H1 (cell line): ENCODE results near the gene LYSET. TPM values are rescaled to one million over a fixed set of nuclear protein-coding genes. Genes with fewer than 3 reads are reported as not detected.

Experiments used
- CTCF ChIA-PET: fragments of 300-600 bp; sonication (Branson Sonifier 250); formaldehyde crosslinking; loops from one replicate; lab custom pipeline; 2021; ENCODE audit not compliant: partially characterized antibody; lab: Charles Lee
- POLR2A ChIA-PET: fragments of 300-600 bp; sonication (Branson Sonifier 250); formaldehyde crosslinking; loops from one replicate; lab custom pipeline; 2021; ENCODE audit warnings: inconsistent platforms; ENCODE audit not compliant: partially characterized antibody; lab: Charles Lee
- DNase-seq, 2 experiments: peaks; one replicate each; pipeline versions ENCODE4 v3.0.0 to v3.0.0-alpha.2; 2010 to 2022; ENCODE audit warnings: low spot score in 2 of 2, low read depth in 1 of 2, mixed read lengths in 1 of 2
- FAIRE-seq: peaks from 2 replicates; lab custom pipeline; 2011; peaks lifted over from hg19 to GRCh38; lab: Jason Lieb, UNC
- H2AFZ ChIP-seq: 2 replicates; pipeline ENCODE4 v1.8.1; 2012; ENCODE audit warnings: low read length, inconsistent platforms
- H2AK5ac ChIP-seq: 2 replicates; pipeline ENCODE4 v1.6.1; 2013; ENCODE audit warnings: low read depth, low read length
- H2BK120ac ChIP-seq: replicated peaks from 2 replicates; pipeline ENCODE3; 2013; ENCODE audit warnings: low read depth, low read length, inconsistent platforms
- H2BK12ac ChIP-seq: 2 replicates; pipeline ENCODE4 v1.6.1; 2013; ENCODE audit warnings: low read depth, low read length
- H2BK15ac ChIP-seq: 2 replicates; pipeline ENCODE4 v1.6.1; 2013; ENCODE audit warnings: low read length
- H2BK20ac ChIP-seq: 2 replicates; pipeline ENCODE4 v1.6.1; 2013; ENCODE audit warnings: low read length
- H2BK5ac ChIP-seq: 2 replicates; pipeline ENCODE4 v1.6.1; 2013; ENCODE audit warnings: low read depth, low read length
- H3K14ac ChIP-seq: 2 replicates; pipeline ENCODE4 v1.6.1; 2013; ENCODE audit warnings: inconsistent platforms; ENCODE audit not compliant: insufficient read length
- H3K18ac ChIP-seq: 2 replicates; pipeline ENCODE4 v1.6.1; 2013; ENCODE audit warnings: low read length; ENCODE audit errors: extremely low read depth
- H3K23ac ChIP-seq: 2 replicates; pipeline ENCODE4 v1.6.1; 2013; ENCODE audit warnings: inconsistent platforms; ENCODE audit not compliant: insufficient read length
- H3K23me2 ChIP-seq: 2 replicates; pipeline ENCODE4 v1.6.1; 2013; ENCODE audit warnings: low read depth, low read length
- H3K27ac ChIP-seq: 2 replicates; pipeline ENCODE4 v1.6.1; 2011; ENCODE audit warnings: low read depth, low read length, inconsistent platforms
- H3K27me3 ChIP-seq, 4 experiments: replicated peaks in 1 of 4; 1 replicate in 1 of 4; 2 replicates in 3 of 4; pipeline versions ENCODE4 v1.6.1 to v1.8.1; 2011 to 2013; ENCODE audit warnings: low read length in 3 of 4, mild to moderate bottlenecking in 3 of 4, inconsistent platforms in 2 of 4, mixed read lengths in 2 of 4, moderate library complexity in 1 of 4; ENCODE audit not compliant: control insufficient read depth in 3 of 4, insufficient read depth in 3 of 4; ENCODE audit errors: extremely low read depth in 1 of 4
- H3K36me3 ChIP-seq, 4 experiments: 2 replicates each; pipeline versions ENCODE4 v1.6.1 to v1.8.1; 2011 to 2013; ENCODE audit warnings: mild to moderate bottlenecking in 4 of 4, low read length in 3 of 4, moderate library complexity in 2 of 4, control low read depth in 1 of 4, inconsistent platforms in 1 of 4; ENCODE audit not compliant: insufficient read depth in 4 of 4, control insufficient read depth in 2 of 4
- H3K4ac ChIP-seq: replicated peaks from 2 replicates; pipeline ENCODE3; 2013; ENCODE audit warnings: low read length, low read depth, mixed read lengths, inconsistent platforms; ENCODE audit not compliant: insufficient read length
- H3K4me1 ChIP-seq, 4 experiments: replicated peaks in 1 of 4; 1 replicate in 1 of 4; 2 replicates in 3 of 4; pipeline versions ENCODE4 v1.6.1 to v1.8.1; 2011 to 2013; ENCODE audit warnings: low read length in 3 of 4, inconsistent platforms in 2 of 4, mixed read lengths in 1 of 4; ENCODE audit not compliant: insufficient read depth in 4 of 4, control insufficient read depth in 3 of 4
- H3K4me2 ChIP-seq, 2 experiments: 2 replicates each; pipeline versions ENCODE4 v1.6.1 to v1.8.1; 2011 to 2013; ENCODE audit warnings: low read depth in 2 of 2, low read length in 2 of 2, control low read depth in 1 of 2, inconsistent platforms in 1 of 2, mild to moderate bottlenecking in 1 of 2; ENCODE audit not compliant: insufficient read depth in 1 of 2
- H3K4me3 ChIP-seq, 4 experiments: fragments of 200-600, 300-600 bp in 1 of 4; sonication (generic), shearing (Covaris generic), sonication (Bioruptor Twin) in 1 of 4; 2 replicates each; pipeline versions ENCODE4 v1.5.1 to v1.8.1; 2011 to 2016; ENCODE audit warnings: low read length in 4 of 4, low read depth in 3 of 4, control low read depth in 2 of 4, inconsistent platforms in 2 of 4, mild to moderate bottlenecking in 2 of 4, mixed read lengths in 1 of 4, moderate library complexity in 1 of 4; ENCODE audit not compliant: insufficient read depth in 2 of 4; ENCODE audit errors: extremely low read depth in 1 of 4
- H3K56ac ChIP-seq: replicated peaks from 2 replicates; pipeline ENCODE3; 2013; ENCODE audit warnings: low read depth, mild to moderate bottlenecking, mixed read lengths, low read length, inconsistent platforms; ENCODE audit not compliant: insufficient read length
- H3K79me1 ChIP-seq: 2 replicates; pipeline ENCODE4 v1.6.1; 2013; ENCODE audit warnings: low read depth, low read length, control low read depth
- H3K79me2 ChIP-seq, 2 experiments: 2 replicates each; pipeline versions ENCODE4 v1.6.1 to v1.8.1; 2012 to 2013; ENCODE audit warnings: low read length in 2 of 2, mild to moderate bottlenecking in 2 of 2, inconsistent platforms in 1 of 2; ENCODE audit not compliant: insufficient read depth in 2 of 2, control insufficient read depth in 1 of 2
- H3K9ac ChIP-seq, 4 experiments: replicated peaks in 1 of 4; 1 replicate in 1 of 4; 2 replicates in 3 of 4; pipeline versions ENCODE4 v1.6.1 to v1.8.1; 2011 to 2013; ENCODE audit warnings: low read depth in 3 of 4, low read length in 3 of 4, control low read depth in 2 of 4, mild to moderate bottlenecking in 2 of 4, moderate library complexity in 2 of 4, inconsistent platforms in 1 of 4; ENCODE audit errors: extremely low read depth in 1 of 4
- H3K9me3 ChIP-seq, 2 experiments: 2 replicates each; pipeline versions ENCODE4 v1.6.1 to v1.8.1; 2012 to 2013; ENCODE audit warnings: mild to moderate bottlenecking in 2 of 2, moderate library complexity in 2 of 2, control low read depth in 1 of 2, inconsistent platforms in 1 of 2, low read depth in 1 of 2, low read length in 1 of 2, mixed read lengths in 1 of 2; ENCODE audit not compliant: insufficient read depth in 2 of 2
- H4K20me1 ChIP-seq, 2 experiments: replicated peaks in 1 of 2; 2 replicates each; pipeline versions ENCODE3 to v1.8.1; 2011 to 2013; ENCODE audit warnings: inconsistent platforms in 2 of 2, low read length in 2 of 2, mild to moderate bottlenecking in 1 of 2; ENCODE audit not compliant: insufficient read depth in 2 of 2, control insufficient read depth in 1 of 2
- H4K5ac ChIP-seq: 2 replicates; pipeline ENCODE4 v1.6.1; 2013; ENCODE audit warnings: low read length, low read depth, mixed read lengths, inconsistent platforms; ENCODE audit not compliant: insufficient read length
- H4K8ac ChIP-seq: 2 replicates; pipeline ENCODE4 v1.8.0; 2013; ENCODE audit warnings: mild to moderate bottlenecking, moderate library complexity, low read length, inconsistent platforms; ENCODE audit not compliant: insufficient read depth; ENCODE audit errors: extremely low read depth
- H4K91ac ChIP-seq: replicated peaks from 2 replicates; pipeline ENCODE3; 2013; ENCODE audit warnings: low read length, mixed read lengths, inconsistent platforms; ENCODE audit not compliant: insufficient read length
- EZH2 ChIP-seq: fragments of 200-600 bp; sonication (generic); IDR thresholded peaks from 2 replicates; pipeline ENCODE4 v1.7.1; 2012; ENCODE audit warnings: low read depth, mild to moderate bottlenecking, moderate library complexity, low read length, inconsistent platforms; ENCODE audit not compliant: severe bottlenecking
- JUND ChIP-seq: IDR thresholded peaks from 2 replicates; pipeline ENCODE4 v1.6.1; 2011; ENCODE audit warnings: mild to moderate bottlenecking, improper control_type of control experiment, low read length
- KDM5A ChIP-seq: fragments of 200-600 bp; IDR thresholded peaks from 2 replicates; pipeline ENCODE4 v1.7.1; 2012; ENCODE audit warnings: mild to moderate bottlenecking, low read length, inconsistent platforms, mixed read lengths
- POLR2A ChIP-seq, 2 experiments: IDR thresholded peaks; 1 replicate in 1 of 2; 2 replicates in 1 of 2; pipeline ENCODE4 v1.6.1; 2011; ENCODE audit warnings: low read depth in 2 of 2, low read length in 2 of 2, mild to moderate bottlenecking in 2 of 2; ENCODE audit errors: control extremely low read depth in 1 of 2
- RNF2 ChIP-seq: fragments of 200-900, 300-1000 bp; sonication (generic); IDR thresholded peaks from 2 replicates; pipeline ENCODE4 v1.7.1; 2016; ENCODE audit warnings: borderline replicate concordance, low read depth, mild to moderate bottlenecking, antibody characterized with exemption, low read length; ENCODE audit not compliant: poor library complexity, severe bottlenecking; ENCODE audit errors: missing control alignments
- WGBS, 2 experiments: shearing (Covaris generic) in 1 of 2; methylation state at CpG; one replicate each; pipeline versions ENCODE4 v1.1.6 to v1.1.7; 2013 to 2015; ENCODE audit warnings: low lambda C conversion rate in 2 of 2, mixed read lengths in 2 of 2, inconsistent platforms in 1 of 2, low coverage in 1 of 2, missing lambda C conversion rate in 1 of 2; ENCODE audit not compliant: insufficient replicate concordance in 2 of 2, insufficient coverage in 1 of 2, insufficient read length in 1 of 2; ENCODE audit errors: extremely low coverage in 1 of 2, missing lambda C conversion rate in 1 of 2; 5-methylcytosine and 5-hydroxymethylcytosine counted together
- polyA plus RNA-seq, 7 experiments: library from polyadenylated mRNA; depleted of rRNA in 3 of 7; stranded (reverse) in 5 of 7; unstranded in 2 of 7; fragments of >200 nt in 5 of 7; fragments of 200-250 nt in 2 of 7; gene quantifications; 1 replicate in 5 of 7; 2 replicates in 1 of 7; 4 replicates in 1 of 7; pipeline versions ENCODE4 v1.2.1 to v1.2.3, GENCODE V29; 2011 to 2013; ENCODE audit warnings: missing spikeins in 2 of 7, mixed read lengths in 2 of 7
- total RNA-seq: library from RNA; stranded (reverse); fragmentation: NEBNext Ultra II Directional; extraction: Animal tissue kit (Norgen Biotek cat#: 25700); gene quantifications from 2 replicates; pipeline ENCODE4 v1.2.1, GENCODE V29; 2021

The LYSET gene
- total and polyA plus RNA-seq, 2 of the 8 experiments (the other 6 are each of a cell fraction or from before 2014, with no cell fraction given) = 26.2 to 26.9 TPM

GRCh38 chr14:93173943-93174395, 11.1 kb upstream of the LYSET start:
- H2AFZ ChIP-seq = no peak overlapping the region
- no peaks in the 10 kb centered on the region for H3K79me1 ChIP-seq
- no peak overlapping the region for H4K91ac ChIP-seq
- no peak overlapping the region for H4K8ac ChIP-seq
- no peaks in the 10 kb centered on the region; a peak in 1 of 4 replicates for H3K9me3 ChIP-seq
- H3K27me3 ChIP-seq = no peaks in the 10 kb centered on the region; a peak in 1 of 7 replicates
- no peaks in the 10 kb centered on the region for H3K79me2 ChIP-seq
- H3K14ac ChIP-seq = no peak overlapping the region
- DNase-seq = no peak
- no peak overlapping the region for H2BK12ac ChIP-seq
- no peak overlapping the region for H3K56ac ChIP-seq
- no peaks in the 10 kb centered on the region for H4K20me1 ChIP-seq
- POLR2A ChIA-PET = no interaction called here
- H2AK5ac ChIP-seq = no peak overlapping the region
- H3K4ac ChIP-seq = no peak overlapping the region
- H4K5ac ChIP-seq = no peak overlapping the region
- no peak overlapping the region for H2BK15ac ChIP-seq
- TF ChIP-seq EZH2 (no peak), RNF2 (no peak), POLR2A (IDR thresholded peaks at IDR 0.05; ENCODE audit: control extremely low read depth in 1 of 2, low read depth in 2 of 2, low read length in 2 of 2) (no peak), JUND (no peak), KDM5A (no peak)
- TF ChIP-seq, all 59 proteins: peak for 0
- no peak overlapping the region for H2BK20ac ChIP-seq
- H3K9ac ChIP-seq = no peak overlapping the region
- FAIRE-seq = no peak
- H3K23ac ChIP-seq = no peak overlapping the region
- WGBS, 2 experiments = 84% methylated on average over 10 of the region's 10 CpGs; no CpG with 5 or more reads in 1 of the 2 experiments
- H3K18ac ChIP-seq = no peak overlapping the region
- H3K4me2 ChIP-seq = no peak overlapping the region
- no peak overlapping the region for H2BK5ac ChIP-seq
- no peaks in the 10 kb centered on the region for H3K36me3 ChIP-seq
- no peak overlapping the region for H2BK120ac ChIP-seq
- CTCF ChIA-PET = interaction anchor here (1.0 to 11.0 kb wide), 6 partner anchors 13 to 238 kb away, joined by 3 to 48 read pairs (median 6); no protein-coding TSS in a partner anchor
- H3K27ac ChIP-seq = no peak overlapping the region
- no peaks in the 10 kb centered on the region for H3K4me1 ChIP-seq
- H3K4me3 ChIP-seq = no peak overlapping the region
- no peaks in the 10 kb centered on the region for H3K23me2 ChIP-seq
